GM19463 (cell line): ENCODE measurements around the gene NOC2L.
A peak's percentile ranks its signal among the peaks of the same experiment; 100 is the strongest.

Experiments
- ATAC-seq: cut with Tn5 transposase; IDR thresholded peaks from one replicate; pipeline ENCODE4 v1.9.1; 2021; ENCODE audit warnings: mild to moderate bottlenecking, moderate library complexity; ENCODE audit not compliant: unreplicated experiment

The NOC2L gene

DNA sequence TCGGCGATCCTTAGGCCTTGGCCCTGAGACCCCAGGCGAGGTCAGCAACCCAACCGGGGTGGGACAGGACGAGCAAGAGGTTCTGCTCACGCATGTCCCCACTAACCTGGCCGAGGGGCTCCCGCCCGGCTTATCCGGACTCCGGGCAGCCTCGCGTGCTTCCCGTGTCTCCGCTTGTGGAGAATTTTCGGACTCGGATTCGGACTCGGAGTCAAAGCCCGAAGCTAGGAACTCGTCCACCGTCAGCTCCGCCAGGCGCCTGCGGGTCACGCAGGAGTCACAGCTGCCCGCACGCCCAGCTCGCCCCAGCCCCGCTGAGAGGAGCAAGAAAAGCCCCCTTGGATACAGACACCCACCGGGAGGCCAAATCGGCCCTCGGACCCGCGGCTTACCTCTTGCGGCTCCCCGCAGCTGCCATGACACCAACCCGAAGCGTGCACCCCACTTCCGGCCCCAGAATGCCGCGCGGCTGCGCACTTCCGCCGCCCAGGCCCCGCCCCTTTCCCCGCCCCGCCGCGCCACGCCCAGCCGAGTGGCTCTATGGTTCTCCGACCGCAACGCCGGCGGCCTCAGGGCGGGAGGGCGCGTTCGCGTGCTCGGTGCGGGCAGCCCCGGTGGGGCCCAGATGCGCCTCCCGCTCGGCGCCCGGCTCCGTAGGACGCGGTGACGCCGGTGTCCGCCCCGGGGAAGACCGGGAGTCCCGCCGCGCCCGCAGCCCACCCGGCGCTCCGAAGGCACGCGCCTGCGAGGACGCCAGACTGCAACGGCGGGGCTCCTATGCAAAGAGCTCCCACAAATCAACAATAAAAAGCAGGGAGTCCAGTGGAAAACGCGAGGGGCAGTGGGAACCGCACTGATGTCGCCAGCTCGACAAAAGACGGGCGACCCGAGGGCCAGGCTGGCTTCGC is at the start of gene NOC2L:
Gene NOC2L (minus strand): TSS at position 434 of the 908 bp plus-strand sequence. CDS start 16 bp downstream, at position 418.
- ATAC-seq = peak; percentile 70

DNA sequence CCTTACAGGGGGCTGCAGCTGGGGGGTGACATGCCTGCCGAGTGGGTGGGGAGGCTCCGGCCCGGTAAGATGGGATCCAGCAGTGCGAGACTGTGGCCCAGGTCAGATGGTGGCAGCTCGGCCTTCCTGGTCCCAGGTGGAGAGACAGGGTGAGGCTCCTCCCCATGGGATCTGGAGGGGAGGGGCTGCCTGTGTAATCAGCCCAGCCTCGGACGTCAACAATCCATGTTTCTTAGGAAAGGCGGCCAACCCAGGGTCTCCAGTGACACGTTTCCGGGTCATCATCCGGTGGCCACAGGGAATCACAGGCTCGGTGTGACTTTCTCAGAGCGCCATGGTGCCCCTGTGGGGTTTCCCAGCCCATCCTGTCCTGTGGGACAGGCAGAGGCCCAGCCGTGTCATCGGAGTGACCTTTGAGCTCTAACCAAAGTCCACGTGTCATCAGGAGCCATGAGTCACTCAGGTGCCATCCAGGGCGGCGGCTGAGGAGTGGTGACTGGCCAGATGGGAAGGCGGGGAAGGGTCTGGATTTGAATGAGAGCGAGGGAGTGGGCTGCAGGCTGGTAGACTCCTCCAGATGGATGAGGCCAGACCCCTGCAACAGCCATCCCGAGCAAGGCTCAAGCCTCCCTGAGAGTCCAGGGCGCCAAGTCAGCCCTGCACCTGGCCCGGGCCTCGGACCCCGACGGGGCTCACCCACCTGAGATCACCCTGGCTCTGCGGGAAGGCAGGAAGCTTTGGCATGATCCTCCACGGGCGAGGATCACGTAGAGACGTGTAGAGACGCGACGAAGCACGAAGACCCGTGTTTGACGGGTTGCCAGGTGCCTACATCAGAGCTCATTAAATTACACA is 47.5 kb upstream of the NOC2L start:
- ATAC-seq = no peak

- ATAC-seq = no peak
These were observed 46.8 kb upstream of the NOC2L start for GRCh38 chr1:1005774-1006304.

DNA sequence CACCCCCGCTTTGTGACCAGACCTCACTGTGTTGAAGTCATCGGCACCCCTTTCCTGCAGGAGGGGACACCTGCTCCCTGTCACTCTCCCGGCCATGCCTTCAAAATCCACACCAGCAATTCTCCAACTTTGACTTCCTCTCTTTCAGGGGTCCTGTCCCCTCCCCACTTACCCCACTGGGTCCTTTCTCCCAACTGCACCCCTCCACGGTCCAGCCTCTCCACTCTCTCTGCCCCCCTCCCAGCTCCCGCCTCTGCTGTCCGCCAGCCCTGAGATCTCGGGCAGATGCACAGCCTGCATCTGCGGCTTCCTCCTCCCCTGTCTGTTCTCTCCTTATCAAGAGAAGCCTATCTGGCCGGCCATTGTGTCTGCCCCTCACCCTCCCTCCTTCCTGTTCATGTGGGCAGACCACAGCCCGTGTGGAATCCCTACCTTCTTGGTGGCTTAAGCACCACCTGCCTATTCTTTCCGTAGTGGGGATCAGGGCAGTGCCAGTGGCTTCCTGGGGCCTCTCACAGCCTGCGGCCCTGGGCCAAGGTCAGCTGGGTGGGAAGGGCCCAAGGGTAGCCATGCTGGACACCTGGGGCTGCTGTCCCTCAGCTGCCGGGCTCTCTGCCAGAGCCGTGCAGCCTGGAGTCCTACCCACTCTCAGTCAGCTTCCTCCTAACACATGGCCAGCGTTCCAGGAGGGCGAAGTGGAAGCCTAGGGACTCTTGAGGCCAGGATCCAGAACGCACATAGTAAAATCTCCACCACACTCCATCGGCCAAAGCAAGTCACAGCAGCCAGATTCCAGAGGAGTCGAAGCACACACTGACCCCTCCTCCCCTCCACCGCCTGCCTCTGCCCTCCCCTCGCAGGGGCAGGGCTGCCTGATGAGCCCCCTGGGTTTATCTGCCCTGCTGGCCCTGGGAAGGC is 46.0 kb upstream of the NOC2L start:
- no peak for ATAC-seq

GRCh38 chr1:1004420-1004779 is 45.3 kb upstream of the NOC2L start:
- no peak for ATAC-seq

DNA sequence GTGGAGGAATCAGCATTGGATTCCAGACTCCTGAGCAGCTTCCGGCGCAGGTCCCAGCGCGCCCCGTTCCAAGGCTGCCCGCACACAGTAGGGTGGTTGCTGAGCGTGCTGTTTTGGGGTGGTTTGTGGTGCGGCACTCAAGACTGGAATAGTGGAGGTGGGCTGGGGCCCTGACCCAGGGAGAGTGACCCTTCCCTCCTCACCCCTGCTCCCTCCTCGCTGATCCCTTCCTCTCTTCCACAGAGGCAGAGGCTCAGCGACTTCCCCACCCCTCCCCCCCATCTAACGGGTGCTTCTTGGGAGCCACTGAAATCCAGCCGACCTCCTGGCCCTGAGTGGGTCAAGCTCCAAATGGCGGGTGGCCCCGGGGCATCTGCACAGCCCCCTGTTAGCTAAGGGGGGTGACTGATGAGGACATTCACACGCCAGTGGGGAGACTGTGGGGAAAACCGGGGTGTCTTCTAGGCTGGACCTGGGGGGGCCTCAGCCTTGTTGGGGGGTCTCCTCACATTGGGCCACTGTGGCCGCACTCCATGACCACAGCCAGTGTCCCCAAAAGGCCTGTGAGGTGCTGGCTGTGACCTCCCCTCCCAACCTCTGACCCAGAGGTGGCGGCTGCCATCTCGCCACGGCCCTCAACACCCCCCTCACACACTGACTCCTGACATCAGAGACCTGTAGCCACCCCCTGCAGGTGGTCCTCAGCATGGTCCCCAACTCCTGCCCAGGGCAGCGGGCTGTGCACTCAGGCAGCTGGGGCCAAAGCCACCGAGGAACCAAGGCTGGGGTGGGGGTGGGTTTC is 44.8 kb upstream of the NOC2L start:
- ATAC-seq = no peak

- no peak for ATAC-seq
These were observed 42.2 kb upstream of the NOC2L start for GRCh38 chr1:1001057-1001783.

DNA sequence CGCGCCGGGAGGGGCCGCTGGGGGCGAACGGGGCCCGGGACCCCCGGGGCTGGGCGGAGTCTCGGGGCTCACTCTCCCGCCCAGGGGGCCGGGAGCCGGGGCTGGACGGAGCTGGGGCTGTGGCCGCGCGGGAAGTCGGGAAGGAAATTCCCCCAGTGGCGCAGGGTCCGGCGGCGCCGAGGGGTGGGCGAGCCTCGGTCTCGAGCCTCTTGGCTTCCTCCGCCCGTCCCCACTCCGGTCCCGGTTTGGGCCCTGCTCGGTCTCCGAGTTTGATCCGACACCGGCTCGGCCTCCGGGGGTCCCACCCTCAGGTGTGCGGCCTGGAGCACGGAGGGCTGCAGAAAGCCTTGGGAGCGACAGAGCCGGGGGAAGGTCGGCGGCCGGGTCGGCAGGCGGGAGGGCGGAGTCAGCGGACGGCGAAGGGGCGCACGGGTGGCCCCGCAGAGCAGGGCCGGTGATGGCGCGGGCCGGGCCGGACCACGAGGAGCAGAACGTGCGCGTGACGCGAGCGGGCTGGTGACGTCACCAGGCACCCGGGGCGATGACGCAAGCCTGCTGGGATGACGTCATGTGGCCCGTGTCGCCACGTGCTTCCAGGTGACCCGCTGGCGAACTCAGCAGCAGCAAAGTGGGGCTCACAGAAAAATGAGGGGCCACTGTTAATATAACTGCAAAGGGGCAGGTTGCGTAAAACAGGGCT is 41.5 kb upstream of the NOC2L start:
- no peak for ATAC-seq

- no peak for ATAC-seq
These were observed 40.8 kb upstream of the NOC2L start, which contains the start of gene HES4 for GRCh38 chr1:999725-1000356. TSS of gene HES4 (minus strand) at chr1:1000097. CDS start at chr1:999973, 124 bp downstream.

DNA sequence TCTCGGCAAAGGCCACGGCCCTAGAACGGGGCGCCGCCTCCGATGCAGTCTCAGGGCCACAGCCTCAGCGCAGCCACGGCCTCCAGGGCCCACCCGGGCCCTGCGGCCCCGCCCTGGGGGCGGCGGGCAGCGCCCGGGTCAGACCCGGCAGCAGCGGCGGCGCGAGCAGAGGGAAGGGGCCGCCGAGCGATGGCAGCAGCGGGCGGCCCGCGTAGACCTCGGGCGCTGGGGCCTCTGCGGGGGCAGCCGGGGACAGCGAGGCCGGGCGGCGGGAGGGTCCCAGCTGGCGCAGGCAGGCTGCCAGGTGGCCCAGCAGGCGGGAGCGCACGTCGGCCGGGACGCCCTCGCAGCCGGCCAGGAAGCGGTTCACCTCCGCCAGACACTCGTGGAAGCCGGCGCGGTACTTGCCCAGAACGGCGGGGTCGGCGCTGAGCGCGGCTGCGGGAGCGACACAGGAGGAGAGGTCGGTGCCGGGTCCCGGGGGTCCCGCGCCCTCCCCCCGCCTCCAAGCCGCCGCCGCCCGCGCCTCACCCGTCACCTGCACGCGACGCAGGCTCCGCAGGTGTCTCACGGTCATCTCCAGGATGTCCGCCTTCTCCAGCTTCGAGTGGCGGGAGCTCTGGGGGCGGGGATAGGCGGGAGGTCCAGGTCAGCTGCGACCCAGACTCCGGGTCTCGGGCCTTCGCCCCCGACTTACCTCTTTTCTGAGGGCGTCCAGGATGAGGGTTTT is 40.1 kb upstream of the NOC2L start:
- no peak for ATAC-seq

DNA sequence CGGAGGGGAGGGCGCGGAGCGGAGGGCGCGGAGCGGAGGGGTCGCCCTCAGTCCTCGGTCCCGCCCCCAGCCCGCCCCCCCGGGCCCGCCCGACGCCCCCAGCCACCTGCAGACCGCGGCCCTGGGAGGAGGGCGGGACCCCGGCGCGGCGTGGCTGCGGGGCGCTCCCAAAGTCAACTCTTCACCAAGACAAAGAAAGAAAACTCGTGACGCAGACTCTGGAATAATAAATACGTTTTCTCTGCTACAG is 39.6 kb upstream of the NOC2L start:
- ATAC-seq = no peak

- no peak for ATAC-seq
These were observed 39.1 kb upstream of the NOC2L start for GRCh38 chr1:997993-998744.

DNA sequence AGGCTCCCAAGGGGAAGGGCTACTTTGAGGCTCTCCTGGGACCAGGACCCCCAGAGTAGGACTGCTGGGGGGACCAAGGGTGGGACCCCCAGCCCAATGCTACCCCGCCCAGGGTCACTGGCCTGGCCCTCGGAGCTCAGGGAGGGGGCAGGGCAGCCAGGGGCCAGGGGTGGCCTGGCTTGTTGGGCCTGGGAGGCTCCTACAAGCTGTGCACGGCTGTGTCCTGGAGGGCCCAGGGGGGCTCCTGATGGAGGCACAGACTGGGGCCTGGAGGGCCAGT is 38.6 kb upstream of the NOC2L start:
- ATAC-seq = no peak

GRCh38 chr1:996851-997712 is 38.0 kb upstream of the NOC2L start:
- ATAC-seq = no peak

DNA sequence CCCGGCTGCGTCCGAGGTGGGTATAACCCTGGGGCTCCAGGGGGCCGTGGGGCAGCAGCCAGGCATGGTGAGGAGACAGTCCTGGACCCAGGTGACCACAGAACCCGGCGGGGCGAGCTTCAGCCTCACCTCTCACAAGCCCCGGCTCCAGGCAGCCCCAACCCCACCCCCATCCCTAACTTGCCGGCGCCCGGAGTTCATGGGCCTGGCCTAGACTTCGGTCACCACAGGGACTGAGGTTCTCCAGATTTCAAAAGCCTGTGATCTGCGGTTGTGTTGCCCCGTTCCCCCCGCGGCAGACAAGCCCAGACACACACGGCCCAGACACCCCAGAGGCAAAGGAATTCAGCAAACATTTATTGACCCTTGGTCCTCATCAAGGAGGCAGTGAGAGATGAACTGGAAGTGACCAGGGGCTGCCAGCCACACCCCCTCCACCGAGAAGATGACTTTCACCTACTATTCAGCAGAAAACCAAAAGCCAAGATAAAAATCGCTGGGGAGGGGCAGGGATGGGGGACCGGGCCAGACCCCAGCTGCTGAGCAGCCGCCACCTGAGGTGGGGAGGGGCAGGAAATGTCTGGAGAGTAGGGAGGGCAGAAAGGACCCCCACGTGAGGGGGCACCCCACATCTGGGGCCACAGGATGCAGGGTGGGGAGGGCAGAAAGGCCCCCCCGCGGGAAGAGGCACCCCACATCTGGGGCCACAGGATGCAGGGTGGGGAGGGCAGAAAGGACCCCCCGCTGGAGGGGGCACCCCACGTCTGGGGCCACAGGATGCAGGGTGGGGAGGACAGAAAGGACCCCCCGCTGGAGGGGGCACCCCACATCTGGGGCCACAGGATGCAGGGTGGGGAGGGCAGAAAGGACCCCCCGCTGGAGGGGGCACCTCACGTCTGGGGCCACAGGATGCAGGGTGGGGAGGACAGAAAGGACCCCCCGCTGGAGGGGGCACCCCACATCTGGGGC is 36.9 kb upstream of the NOC2L start:
- no peak for ATAC-seq
